SK-N-SH (cell line): ENCODE data around the gene CA12.

Experiments
- CTCF ChIP-seq: fragments of 200-600 bp; sonication (generic); IDR thresholded peaks from 2 replicates; pipeline ENCODE4 v1.6.1; 2017; ENCODE audit warnings: antibody characterized with exemption, mild to moderate bottlenecking, moderate library complexity
- FOXJ3 ChIP-seq: sonication (generic); formaldehyde crosslinking; IDR thresholded peaks from 2 replicates; pipeline ENCODE4 v1.5.1; 2020; ENCODE audit warnings: mild to moderate bottlenecking, missing genetic modification reagents
- MEF2A ChIP-seq: IDR thresholded peaks from 2 replicates; pipeline ENCODE4 v1.4.0; 2012; ENCODE audit warnings: low read depth, borderline replicate concordance
- MXI1 ChIP-seq: IDR thresholded peaks from 2 replicates; pipeline ENCODE4 v1.6.1; 2012; ENCODE audit warnings: mild to moderate bottlenecking, low read depth, low read length, improper control_type of control experiment
- NFIC ChIP-seq: IDR thresholded peaks from 2 replicates; pipeline ENCODE4 v1.4.0; 2012; ENCODE audit warnings: borderline replicate concordance
- POLR2AphosphoS5 ChIP-seq: IDR thresholded peaks from 2 replicates; pipeline ENCODE4 v1.6.1; 2012; ENCODE audit warnings: low read depth, low read length
- YY1 ChIP-seq: IDR thresholded peaks from 2 replicates; pipeline ENCODE4 v1.4.0; 2012; ENCODE audit warnings: low read depth, mild to moderate bottlenecking

GRCh38 chr15:63294359-63294758 is 87.3 kb downstream of the CA12 start:
- TF ChIP-seq FOXJ3 (CRISPR knock-in tag) (no peak), POLR2AphosphoS5 (no peak), MEF2A (no peak), MXI1 (no peak), CTCF (no peak), NFIC (no peak), YY1 (no peak)
